ENCODE measurements around the gene ANKS1B. TPM values are rescaled to one million over a fixed set of nuclear protein-coding genes. Genes with fewer than 3 reads are reported as not detected.

The ANKS1B gene
- total RNA-seq, 1 experiment from 2014 or later, result 5.8 TPM

DNA sequence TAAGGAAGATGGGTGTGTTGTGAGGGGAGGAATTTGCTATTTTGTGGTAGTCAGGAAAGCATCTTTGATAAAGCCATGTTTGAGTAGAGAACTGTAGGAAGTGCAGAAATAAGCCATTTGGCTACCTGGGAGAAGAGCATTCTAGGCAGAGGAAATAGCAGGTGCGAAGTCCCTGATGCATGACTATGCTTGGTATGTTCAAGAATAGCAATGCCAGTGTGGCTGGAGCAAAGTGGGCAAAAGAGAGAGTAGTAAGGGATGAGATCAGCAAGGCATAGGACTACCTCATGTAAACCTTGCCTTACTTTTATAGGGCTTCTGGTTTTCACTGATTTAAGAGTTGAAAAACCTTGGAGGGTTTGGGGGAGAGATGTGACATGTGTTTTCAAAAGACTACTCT is 702.6 kb downstream of the ANKS1B start (continued):
- TF ChIP-seq, protein P1, sequence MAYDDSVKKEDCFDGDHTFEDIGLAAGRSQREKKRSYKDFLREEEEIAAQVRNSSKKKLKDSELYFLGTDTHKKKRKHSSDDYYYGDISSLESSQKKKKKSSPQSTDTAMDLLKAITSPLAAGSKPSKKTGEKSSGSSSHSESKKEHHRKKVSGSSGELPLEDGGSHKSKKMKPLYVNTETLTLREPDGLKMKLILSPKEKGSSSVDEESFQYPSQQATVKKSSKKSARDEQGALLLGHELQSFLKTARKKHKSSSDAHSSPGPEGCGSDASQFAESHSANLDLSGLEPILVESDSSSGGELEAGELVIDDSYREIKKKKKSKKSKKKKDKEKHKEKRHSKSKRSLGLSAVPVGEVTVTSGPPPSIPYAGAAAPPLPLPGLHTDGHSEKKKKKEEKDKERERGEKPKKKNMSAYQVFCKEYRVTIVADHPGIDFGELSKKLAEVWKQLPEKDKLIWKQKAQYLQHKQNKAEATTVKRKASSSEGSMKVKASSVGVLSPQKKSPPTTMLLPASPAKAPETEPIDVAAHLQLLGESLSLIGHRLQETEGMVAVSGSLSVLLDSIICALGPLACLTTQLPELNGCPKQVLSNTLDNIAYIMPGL (CRISPR knock-in tag; IDR thresholded peaks at IDR 0.05), result no peak
- no peak for TF ChIP-seq CBFB (CRISPR knock-in tag; IDR thresholded peaks at IDR 0.05; ENCODE audit: low read depth)
- TF ChIP-seq, protein P2, sequence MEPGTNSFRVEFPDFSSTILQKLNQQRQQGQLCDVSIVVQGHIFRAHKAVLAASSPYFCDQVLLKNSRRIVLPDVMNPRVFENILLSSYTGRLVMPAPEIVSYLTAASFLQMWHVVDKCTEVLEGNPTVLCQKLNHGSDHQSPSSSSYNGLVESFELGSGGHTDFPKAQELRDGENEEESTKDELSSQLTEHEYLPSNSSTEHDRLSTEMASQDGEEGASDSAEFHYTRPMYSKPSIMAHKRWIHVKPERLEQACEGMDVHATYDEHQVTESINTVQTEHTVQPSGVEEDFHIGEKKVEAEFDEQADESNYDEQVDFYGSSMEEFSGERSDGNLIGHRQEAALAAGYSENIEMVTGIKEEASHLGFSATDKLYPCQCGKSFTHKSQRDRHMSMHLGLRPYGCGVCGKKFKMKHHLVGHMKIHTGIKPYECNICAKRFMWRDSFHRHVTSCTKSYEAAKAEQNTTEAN (CRISPR knock-in tag; IDR thresholded peaks at IDR 0.05), result no peak
- no peak for TF ChIP-seq PRRX2 (CRISPR knock-in tag; IDR thresholded peaks at IDR 0.05)
- TF ChIP-seq, protein P3, sequence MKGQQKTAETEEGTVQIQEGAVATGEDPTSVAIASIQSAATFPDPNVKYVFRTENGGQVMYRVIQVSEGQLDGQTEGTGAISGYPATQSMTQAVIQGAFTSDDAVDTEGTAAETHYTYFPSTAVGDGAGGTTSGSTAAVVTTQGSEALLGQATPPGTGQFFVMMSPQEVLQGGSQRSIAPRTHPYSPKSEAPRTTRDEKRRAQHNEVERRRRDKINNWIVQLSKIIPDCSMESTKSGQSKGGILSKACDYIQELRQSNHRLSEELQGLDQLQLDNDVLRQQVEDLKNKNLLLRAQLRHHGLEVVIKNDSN (CRISPR knock-in tag; IDR thresholded peaks at IDR 0.05), result no peak

DNA sequence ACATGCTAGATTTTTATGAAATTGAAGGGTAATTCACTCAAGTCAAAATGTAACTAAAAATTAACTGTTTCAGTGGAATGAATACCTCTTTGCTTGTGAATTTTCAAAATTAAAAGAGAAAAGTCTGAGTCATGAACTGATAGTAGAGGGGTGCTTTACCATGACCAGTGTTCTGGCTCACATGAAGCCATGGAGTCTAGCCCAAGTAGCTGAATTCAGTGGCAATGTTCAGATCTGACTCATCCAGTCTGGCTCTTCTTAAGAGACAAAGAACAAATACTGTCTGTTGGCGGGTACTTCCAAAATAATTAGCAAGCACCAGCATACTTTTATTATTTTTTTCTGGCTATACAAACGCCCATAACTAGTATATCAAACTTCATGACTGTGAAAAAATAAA is 703.5 kb downstream of the ANKS1B start:
- H3K4me1 Mint-ChIP-seq, result peaks cover 4% of the 10 kb centered on the region; the same call in 1 of the 2 replicates
- 0 out of 2 replicates have a peak, but pooled peaks cover 2% of the 10 kb centered on the region for H3K36me3 Mint-ChIP-seq
- no peak overlapping the region for H3K27ac Mint-ChIP-seq
- H3K9me3 Mint-ChIP-seq, result peaks cover 8% of the 10 kb centered on the region
- no peak for DNase-seq (ENCODE audit: low spot score)
- ChIA-PET POLR2A (no interaction called here), CTCF (no interaction called here)
- ATAC-seq, result no peak
- TF ChIP-seq, protein P4, sequence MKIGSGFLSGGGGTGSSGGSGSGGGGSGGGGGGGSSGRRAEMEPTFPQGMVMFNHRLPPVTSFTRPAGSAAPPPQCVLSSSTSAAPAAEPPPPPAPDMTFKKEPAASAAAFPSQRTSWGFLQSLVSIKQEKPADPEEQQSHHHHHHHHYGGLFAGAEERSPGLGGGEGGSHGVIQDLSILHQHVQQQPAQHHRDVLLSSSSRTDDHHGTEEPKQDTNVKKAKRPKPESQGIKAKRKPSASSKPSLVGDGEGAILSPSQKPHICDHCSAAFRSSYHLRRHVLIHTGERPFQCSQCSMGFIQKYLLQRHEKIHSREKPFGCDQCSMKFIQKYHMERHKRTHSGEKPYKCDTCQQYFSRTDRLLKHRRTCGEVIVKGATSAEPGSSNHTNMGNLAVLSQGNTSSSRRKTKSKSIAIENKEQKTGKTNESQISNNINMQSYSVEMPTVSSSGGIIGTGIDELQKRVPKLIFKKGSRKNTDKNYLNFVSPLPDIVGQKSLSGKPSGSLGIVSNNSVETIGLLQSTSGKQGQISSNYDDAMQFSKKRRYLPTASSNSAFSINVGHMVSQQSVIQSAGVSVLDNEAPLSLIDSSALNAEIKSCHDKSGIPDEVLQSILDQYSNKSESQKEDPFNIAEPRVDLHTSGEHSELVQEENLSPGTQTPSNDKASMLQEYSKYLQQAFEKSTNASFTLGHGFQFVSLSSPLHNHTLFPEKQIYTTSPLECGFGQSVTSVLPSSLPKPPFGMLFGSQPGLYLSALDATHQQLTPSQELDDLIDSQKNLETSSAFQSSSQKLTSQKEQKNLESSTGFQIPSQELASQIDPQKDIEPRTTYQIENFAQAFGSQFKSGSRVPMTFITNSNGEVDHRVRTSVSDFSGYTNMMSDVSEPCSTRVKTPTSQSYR (CRISPR knock-in tag; IDR thresholded peaks at IDR 0.05), result no peak
- TF ChIP-seq ATF1 (CRISPR knock-in tag; IDR thresholded peaks at IDR 0.05) (no peak), CBFB (CRISPR knock-in tag; IDR thresholded peaks at IDR 0.05; ENCODE audit: low read depth) (no peak), ZNF232 (CRISPR knock-in tag; IDR thresholded peaks at IDR 0.05) (no peak)
- no peaks in the 10 kb centered on the region for H3K27me3 Mint-ChIP-seq (ENCODE audit: low read depth)
- H3K4me3 Mint-ChIP-seq, result no peak overlapping the region

DNA sequence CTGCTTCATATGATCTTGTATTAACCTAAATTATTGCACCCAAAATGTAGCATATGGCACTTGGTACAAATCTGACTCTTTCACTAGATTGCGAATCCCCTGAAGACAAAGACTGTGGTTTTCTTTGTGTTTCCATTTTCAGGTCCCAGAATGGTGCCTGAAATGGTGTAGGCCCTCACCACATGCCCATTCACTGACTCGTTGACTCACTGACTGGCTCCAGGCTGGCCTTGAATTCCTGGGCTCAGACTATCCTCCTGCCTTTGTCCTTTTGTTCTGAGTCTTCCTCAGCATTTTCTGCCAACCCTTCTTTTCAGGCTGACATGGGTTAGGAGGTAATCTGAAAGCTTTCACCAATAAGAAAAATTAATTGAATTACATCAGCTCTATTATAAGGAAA is 705.8 kb downstream of the ANKS1B start:
- Mint-ChIP-seq H3K27ac (no peak overlapping the region), H3K9me3 (peaks cover 19% of the 10 kb centered on the region), H3K4me1 (0 out of 2 replicates have a peak, but pooled peaks cover 1% of the 10 kb centered on the region), H3K36me3 (0 out of 2 replicates have a peak, but pooled peaks cover 2% of the 10 kb centered on the region), H3K27me3 (ENCODE audit: low read depth) (no peaks in the 10 kb centered on the region), H3K4me3 (no peak overlapping the region)
- peak; percentile 57 for ATAC-seq
- no peak for TF ChIP-seq GABPB1 (CRISPR knock-in tag; IDR thresholded peaks at IDR 0.05)
- TF ChIP-seq MYBL2 (CRISPR knock-in tag; IDR thresholded peaks at IDR 0.05), result no peak
- no peak for TF ChIP-seq CREM (CRISPR knock-in tag; IDR thresholded peaks at IDR 0.05)
- no peak for TF ChIP-seq PRRX2 (CRISPR knock-in tag; IDR thresholded peaks at IDR 0.05)
- TF ChIP-seq, protein P5, sequence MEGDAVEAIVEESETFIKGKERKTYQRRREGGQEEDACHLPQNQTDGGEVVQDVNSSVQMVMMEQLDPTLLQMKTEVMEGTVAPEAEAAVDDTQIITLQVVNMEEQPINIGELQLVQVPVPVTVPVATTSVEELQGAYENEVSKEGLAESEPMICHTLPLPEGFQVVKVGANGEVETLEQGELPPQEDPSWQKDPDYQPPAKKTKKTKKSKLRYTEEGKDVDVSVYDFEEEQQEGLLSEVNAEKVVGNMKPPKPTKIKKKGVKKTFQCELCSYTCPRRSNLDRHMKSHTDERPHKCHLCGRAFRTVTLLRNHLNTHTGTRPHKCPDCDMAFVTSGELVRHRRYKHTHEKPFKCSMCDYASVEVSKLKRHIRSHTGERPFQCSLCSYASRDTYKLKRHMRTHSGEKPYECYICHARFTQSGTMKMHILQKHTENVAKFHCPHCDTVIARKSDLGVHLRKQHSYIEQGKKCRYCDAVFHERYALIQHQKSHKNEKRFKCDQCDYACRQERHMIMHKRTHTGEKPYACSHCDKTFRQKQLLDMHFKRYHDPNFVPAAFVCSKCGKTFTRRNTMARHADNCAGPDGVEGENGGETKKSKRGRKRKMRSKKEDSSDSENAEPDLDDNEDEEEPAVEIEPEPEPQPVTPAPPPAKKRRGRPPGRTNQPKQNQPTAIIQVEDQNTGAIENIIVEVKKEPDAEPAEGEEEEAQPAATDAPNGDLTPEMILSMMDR (IDR thresholded peaks at IDR 0.05), result no peak
- TF ChIP-seq ESRRA (CRISPR knock-in tag; IDR thresholded peaks at IDR 0.05; ENCODE audit: borderline replicate concordance), result no peak
- no peak for TF ChIP-seq MXD4 (CRISPR knock-in tag; IDR thresholded peaks at IDR 0.05; ENCODE audit: borderline replicate concordance)
- no peak for TF ChIP-seq ZNF263 (CRISPR knock-in tag; IDR thresholded peaks at IDR 0.05; ENCODE audit: low read depth)
- TF ChIP-seq NR2C2 (CRISPR knock-in tag; IDR thresholded peaks at IDR 0.05), result no peak
- no peak for TF ChIP-seq NR1H2 (CRISPR knock-in tag; IDR thresholded peaks at IDR 0.05)
- TF ChIP-seq SMAD4 (CRISPR knock-in tag; IDR thresholded peaks at IDR 0.05), result no peak
- TF ChIP-seq HMGA2 (CRISPR knock-in tag; IDR thresholded peaks at IDR 0.05), result no peak
- no peak for TF ChIP-seq NFATC4 (CRISPR knock-in tag; IDR thresholded peaks at IDR 0.05)
- ChIA-PET CTCF (no interaction called here), POLR2A (no interaction called here)
- DNase-seq (ENCODE audit: low spot score), result no peak
